CD4-positive, alpha-beta T cell treated with Interleukin-1 beta for 1 hour (primary cell): ENCODE results near the gene USP32.
"Not testable (repeated sequence)": the region's sequence is repeated elsewhere in the genome, so short reads cannot be mapped to it uniquely, and the experiment has no call there.

Source experiments
- DNase-seq, 2 donors: peaks; one replicate each; pipeline ENCODE4 v3.0.0-alpha.2; 2020 to 2022

Gene USP32

GRCh38 chr17:60223456-60223855 lies 168.5 kb downstream of the USP32 start:
- no peak for DNase-seq

- DNase-seq = not testable (repeated sequence)
Measured at GRCh38 chr17:60218774-60219173, 173.2 kb downstream of the USP32 start.

GRCh38 chr17:60215895-60216294 lies 176.0 kb downstream of the USP32 start:
- DNase-seq = not testable (repeated sequence)

- not testable (repeated sequence) for DNase-seq
Measured at GRCh38 chr17:60211282-60211681, 180.7 kb downstream of the USP32 start.

GRCh38 chr17:60208302-60208701 lies 183.6 kb downstream of the USP32 start:
- not testable (repeated sequence) for DNase-seq

GRCh38 chr17:60205782-60206181 lies 186.2 kb downstream of the USP32 start:
- not testable (repeated sequence) for DNase-seq

GRCh38 chr17:60198630-60199029 lies 193.3 kb downstream of the USP32 start:
- not testable (repeated sequence) for DNase-seq

- not testable (repeated sequence) for DNase-seq
Measured at GRCh38 chr17:60194141-60194540, 197.8 kb downstream of the USP32 start.

- no peak for DNase-seq
Measured at GRCh38 chr17:60193482-60193881, 198.5 kb downstream of the USP32 start.

GRCh38 chr17:60193032-60193431 lies 198.9 kb downstream of the USP32 start:
- DNase-seq = not testable (repeated sequence)

GRCh38 chr17:60190032-60190431 lies 201.9 kb downstream of the USP32 start:
- not testable (repeated sequence) for DNase-seq

GRCh38 chr17:60188759-60189158 lies 203.2 kb downstream of the USP32 start:
- no peak for DNase-seq

GRCh38 chr17:60186846-60187745 lies 204.8 kb downstream of the USP32 start:
- DNase-seq = not testable (repeated sequence)

GRCh38 chr17:60186372-60186771 lies 205.6 kb downstream of the USP32 start:
- not testable (repeated sequence) for DNase-seq

- not testable (repeated sequence) for DNase-seq
Measured at GRCh38 chr17:60180380-60180779, 211.6 kb downstream of the USP32 start.

GRCh38 chr17:60178180-60178579 lies 213.8 kb downstream of the USP32 start:
- not testable (repeated sequence) for DNase-seq

GRCh38 chr17:60176763-60177162 lies 215.2 kb downstream of the USP32 start:
- not testable (repeated sequence) for DNase-seq

GRCh38 chr17:60174767-60175166 lies 217.2 kb downstream of the USP32 start:
- not testable (repeated sequence) for DNase-seq

- no peak for DNase-seq
Measured at GRCh38 chr17:60174035-60174434, 217.9 kb downstream of the USP32 start.

GRCh38 chr17:60173304-60173819 lies 218.6 kb downstream of the USP32 start:
- no peak for DNase-seq

- no peak for DNase-seq
Measured at GRCh38 chr17:60171753-60172079, 220.2 kb downstream of the USP32 start.

GRCh38 chr17:60170835-60171752 lies 220.8 kb downstream of the USP32 start:
- DNase-seq = no peak
